M059J (cell line): Measurements from ENCODE around the gene GPATCH11. TPM values are rescaled to one million over a fixed set of nuclear protein-coding genes. Genes with fewer than 3 reads are reported as not detected.

Experiments
- DNase-seq: peaks from one replicate; pipeline ENCODE4 v3.0.0-alpha.2; 2012; ENCODE audit warnings: low read depth
- total RNA-seq: library from RNA; depleted of rRNA; stranded (reverse); fragments of >200 nt; shearing (Covaris generic); gene quantifications from 2 replicates; pipeline ENCODE4 v1.2.3, GENCODE V29; 2014; rRNA removed

GPATCH11 gene
- 10.0 and 13.1 TPM in 2 replicates for total RNA-seq

DNA sequence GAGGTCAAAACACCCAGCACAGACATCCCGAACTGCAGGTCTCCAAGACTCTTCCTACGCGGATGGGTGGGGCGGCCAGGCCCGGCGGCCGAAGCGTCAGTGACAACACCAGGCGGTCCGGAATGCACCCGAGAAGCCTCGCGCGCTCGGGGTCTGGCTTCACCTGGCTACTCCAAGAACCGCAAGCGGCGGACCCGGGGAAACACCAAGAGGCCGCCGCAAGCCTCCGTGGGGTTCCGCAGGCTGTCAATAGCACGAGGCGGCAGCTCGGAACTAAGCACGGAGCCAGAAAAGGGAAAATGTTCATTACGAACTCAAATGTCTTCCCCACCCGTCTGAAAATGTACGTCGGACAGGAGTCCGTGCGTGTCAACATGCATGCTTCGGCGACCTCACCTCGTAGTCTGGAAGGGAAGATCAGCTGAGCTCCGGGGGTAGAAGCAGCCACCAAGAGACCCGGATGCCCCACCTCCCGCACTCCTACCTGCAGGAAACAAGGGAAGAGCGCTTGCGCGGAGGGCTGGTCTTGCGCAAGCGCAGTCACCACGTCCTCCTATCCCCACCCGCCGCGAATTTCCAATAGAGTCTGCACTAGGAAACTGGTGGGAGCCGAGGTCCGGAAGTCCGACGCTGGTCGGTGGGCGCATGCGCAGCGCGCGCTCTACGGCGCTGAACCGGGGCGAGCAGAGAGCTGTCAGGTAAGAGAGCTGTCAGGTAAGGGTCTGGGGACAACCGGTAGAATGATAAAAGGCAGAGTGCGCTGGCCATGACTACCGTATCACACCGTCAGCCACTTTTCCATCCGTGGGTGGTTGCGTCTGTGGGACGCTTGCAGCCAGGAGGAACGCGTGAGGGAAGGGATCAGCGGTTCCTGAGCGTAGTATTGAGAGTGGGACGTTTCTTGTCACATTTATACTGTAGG, at the start of gene GPATCH11, which contains the start of gene HEATR5B:
GPATCH11 (plus strand) TSS at position 646 of the 922 bp plus-strand sequence. CDS start 3,864 bp downstream, outside the sequence.
HEATR5B (minus strand) TSS at position 500 of the 922 bp plus-strand sequence. CDS start 958 bp downstream, outside the sequence.
- peak; percentile 95 for DNase-seq

DNA sequence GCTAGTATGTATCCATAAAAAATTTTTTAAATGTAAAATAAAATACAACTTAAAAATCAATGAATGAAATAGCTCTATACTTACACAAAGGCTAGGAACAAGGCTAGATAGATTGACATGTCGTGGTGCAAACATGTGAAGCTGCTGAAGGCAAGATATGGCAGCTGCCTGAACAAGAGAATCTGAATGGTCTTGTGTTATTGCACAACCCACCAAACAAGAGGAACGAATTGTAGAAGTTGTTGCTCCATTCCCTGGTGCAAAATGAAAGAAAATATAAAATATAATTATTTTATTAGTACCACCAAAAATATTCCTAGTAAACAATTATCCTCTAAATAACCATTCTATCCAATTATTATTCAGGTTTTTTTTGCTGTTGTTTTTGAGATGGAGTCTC, 46.5 kb upstream of the GPATCH11 start:
- no peak for DNase-seq

DNA sequence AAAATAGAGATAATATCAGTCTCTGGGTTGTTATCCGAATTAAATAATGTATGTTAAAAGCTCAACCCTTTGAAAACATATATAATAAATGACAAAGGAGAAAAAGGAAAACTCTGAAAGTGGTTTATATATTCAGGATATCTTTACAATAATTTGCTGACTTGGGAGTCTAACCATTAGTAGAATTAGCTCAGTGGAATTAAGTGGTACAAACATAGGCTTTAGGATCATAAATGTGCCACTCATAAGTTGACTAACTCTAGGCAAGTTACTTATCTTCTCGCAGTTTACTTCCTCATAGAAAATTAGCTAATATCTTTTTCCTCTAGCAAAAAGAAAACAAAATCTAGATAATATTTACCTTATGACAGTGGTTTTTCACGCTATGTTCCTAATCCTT, 44.7 kb upstream of the GPATCH11 start:
- DNase-seq, result no peak

- no peak for DNase-seq
Measured at GRCh38 chr2:37052600-37053332, 31.6 kb upstream of the GPATCH11 start.

GRCh38 chr2:37059841-37060240, 24.5 kb upstream of the GPATCH11 start:
- no peak for DNase-seq

DNA sequence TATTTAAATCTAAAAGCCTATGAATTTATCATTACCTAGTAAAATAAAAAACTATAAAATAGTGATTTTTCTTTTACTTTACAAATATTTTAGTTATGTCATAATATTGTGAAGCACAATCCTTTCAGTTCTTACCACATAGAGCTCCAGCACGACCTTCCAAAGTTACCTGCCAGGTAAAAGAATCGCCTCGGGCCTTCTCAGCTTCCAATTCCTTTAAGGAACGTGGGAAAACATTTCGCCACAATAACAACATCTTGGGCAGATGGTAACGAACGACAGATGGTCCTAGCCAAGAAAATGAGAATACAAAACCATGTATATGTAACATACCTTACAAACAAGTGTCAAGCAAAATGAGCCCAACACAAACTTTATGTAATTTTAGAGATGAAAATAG, 23.9 kb upstream of the GPATCH11 start:
- no peak for DNase-seq

- DNase-seq, result no peak
Measured at GRCh38 chr2:37061013-37061711, 23.2 kb upstream of the GPATCH11 start.

DNA sequence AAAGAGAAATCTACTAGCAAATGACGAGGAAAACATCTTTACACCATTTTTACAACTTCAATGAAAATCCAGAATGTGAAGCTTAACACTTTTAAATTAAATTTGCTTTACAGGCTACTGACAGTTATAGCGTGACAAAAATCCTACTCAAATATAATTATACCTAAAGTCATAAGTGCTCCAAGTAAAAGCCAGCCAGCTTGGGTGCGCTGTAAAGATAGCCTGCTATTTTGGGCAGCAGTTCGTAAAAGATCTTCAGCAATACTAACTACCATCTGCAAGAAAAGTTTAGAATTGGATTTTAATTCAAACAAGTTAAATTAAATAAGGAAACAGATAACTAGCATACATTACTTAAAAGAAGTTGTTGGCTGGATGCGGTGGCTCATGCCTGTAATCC, 22.5 kb upstream of the GPATCH11 start:
- DNase-seq, result no peak

GRCh38 chr2:37068686-37069085, 15.6 kb upstream of the GPATCH11 start:
- DNase-seq, result no peak

DNA sequence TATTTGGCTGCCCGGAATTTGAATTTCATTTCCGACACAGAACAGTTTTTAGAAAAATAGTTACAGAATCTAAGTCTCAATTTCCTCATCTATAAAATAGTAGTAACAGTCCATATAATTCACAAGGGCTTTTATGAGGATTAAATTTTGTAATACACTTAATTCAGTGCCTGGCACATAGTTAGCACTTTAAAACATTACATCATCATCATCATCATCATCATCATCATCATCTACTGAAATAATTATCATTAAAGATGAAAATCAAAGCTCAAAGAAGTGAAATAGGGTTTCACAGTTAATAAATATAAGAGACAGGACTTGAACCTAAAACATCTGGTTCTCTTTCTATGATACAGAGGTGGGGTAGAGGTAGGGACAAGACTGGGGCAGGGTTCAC, 13.4 kb upstream of the GPATCH11 start:
- DNase-seq, result no peak

DNA sequence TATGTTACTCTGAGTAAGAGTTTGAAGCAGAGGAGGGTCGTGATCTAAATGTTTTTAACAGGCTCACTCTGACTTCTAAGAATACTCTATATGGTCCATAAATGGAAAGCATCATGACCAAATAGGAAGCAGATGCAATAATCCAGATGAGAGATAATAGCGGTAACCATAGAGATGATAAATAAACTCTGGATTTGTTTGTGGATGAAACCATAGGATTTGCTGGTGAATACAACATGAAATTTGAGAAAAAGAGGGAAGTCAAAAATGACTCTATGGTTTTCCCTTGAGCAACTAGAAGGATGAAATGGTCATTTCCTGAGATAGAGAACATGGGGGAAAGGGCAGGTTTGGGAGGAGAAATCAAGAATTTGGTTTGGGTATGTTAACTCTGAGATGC, 4.1 kb upstream of the GPATCH11 start:
- peak; percentile 15 for DNase-seq

DNA sequence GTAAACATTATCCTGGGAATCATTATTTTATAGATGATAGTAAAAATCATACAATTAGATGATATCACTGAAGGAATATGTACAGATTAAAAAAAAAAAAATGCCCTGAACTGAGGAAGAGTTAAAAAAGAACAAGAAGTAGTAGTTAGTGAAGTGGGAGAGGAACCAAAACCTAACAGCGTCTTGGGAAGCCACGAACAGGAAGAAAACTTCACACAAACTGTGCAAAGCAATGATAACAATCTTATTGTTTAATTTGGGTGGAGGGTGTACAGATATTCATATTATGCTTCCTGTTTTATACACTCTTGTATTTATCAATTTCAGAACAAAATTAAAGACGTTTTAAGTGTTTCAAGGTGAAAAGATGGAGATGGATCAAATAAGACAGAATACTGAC, 3.6 kb upstream of the GPATCH11 start:
- no peak for DNase-seq

GRCh38 chr2:37084797-37085196, 479 bp downstream of the GPATCH11 start:
- DNase-seq, result no peak

DNA sequence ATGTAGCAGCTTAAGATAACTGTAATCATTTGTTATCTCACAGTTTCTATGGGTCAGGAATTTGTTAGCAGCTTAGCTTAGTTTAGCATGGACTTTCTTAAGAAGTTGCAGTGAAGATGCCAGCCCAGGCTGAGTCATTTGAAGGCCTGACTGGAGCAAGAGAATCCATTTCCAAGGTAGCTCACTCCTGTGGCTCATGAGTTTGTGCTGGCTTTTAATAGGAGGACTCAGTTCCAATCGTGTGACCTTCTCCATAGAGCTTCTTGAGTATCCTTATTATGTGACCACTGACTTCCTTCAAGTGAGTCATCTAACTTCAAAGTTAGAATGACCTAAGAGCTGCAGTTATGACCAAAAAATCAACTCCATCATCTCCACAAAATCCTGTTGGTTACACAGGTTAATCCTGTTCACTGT, 1.4 kb downstream of the GPATCH11 start:
- peak; percentile 92 for DNase-seq

GRCh38 chr2:37090019-37090477, 5.7 kb downstream of the GPATCH11 start:
- DNase-seq, result no peak

DNA sequence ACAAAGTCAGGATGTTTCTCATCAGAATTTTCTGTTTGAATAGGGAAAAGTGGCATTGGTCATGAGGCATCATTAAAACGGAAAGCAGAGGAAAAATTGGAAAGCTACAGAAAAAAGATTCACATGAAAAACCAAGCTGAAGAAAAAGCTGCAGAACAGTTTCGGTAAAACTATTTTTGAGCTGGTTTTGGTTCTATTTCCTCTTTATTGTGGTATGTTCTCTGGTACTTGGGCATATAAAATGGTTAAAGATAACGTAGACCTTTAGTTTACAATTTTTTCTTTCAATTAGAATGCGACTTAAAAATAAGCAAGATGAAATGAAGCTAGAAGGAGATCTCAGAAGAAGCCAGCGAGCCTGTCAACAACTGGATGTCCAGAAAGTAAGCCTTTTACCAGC, 7.6 kb downstream of the GPATCH11 start:
- DNase-seq, result no peak

GRCh38 chr2:37096568-37096967, 12.2 kb downstream of the GPATCH11 start:
- DNase-seq, result no peak

DNA sequence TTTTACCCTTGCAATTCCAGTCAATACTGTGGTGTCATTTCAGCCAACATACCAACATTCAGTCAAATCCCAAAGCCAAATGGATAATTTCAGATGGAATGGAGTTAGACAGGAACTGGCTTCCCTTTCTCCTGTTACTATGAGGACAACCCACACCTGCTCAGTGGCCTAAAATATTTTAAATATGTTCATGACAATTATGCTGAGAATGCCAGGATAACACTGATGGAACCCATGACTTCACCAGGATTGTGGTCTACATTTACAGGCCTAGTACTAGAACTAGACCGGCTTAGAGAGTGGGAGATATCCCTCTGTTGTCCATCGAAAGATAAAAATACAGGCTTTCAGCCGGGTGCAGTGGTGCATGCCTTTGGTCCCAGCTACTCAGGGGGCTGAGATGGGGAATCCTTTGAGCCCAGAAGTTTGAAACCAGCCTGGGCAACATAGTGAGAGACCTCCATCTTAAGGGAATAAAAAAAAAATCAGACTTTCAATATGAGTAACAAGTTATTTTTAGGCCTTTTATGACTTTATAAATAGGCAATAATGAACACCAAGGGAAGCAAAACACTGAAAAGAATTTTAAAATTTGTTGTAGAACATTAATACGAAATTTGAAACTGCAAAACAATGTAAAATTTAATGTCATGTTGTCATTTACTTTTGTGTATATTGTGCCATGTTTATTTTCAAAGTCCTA, 14.2 kb downstream of the GPATCH11 start:
- DNase-seq, result peak; percentile 32

GRCh38 chr2:37100054-37100453, 15.7 kb downstream of the GPATCH11 start:
- no peak for DNase-seq

DNA sequence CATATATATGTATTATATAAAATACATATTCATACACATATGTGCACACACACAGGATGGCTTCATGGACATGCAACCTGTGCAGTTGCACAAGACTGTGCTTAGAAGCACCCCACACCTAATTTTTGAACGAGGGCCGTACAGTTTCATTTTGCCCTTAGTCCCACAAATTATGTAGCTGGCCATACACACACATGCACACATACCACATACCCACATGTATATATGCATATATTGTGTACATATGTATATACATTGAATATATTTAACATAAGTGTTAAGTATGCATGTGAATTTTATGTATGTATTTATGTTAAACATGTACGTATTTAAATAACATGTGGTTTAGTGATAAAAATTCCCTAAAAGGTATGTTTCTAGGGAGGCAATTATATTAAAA, 18.3 kb downstream of the GPATCH11 start:
- no peak for DNase-seq

GRCh38 chr2:37104178-37104577, 19.9 kb downstream of the GPATCH11 start:
- peak; percentile 28 for DNase-seq
